ENCODE measurements around the gene TNFRSF25.
A peak's percentile ranks its signal among the peaks of the same experiment; 100 is the strongest.

Gene TNFRSF25

GRCh38 chr1:6466023-6466422, at the start of gene TNFRSF25:
TSS of gene TNFRSF25 (minus strand) at chr1:6466173. CDS start at chr1:6466107, 66 bp downstream.
- peak; percentile 81 for DNase-seq

GRCh38 chr1:6515771-6516170, 49.8 kb upstream of the TNFRSF25 start:
- DNase-seq = no peak

GRCh38 chr1:6513320-6513801, 47.4 kb upstream of the TNFRSF25 start:
- no peak for DNase-seq

GRCh38 chr1:6512908-6513280, 46.9 kb upstream of the TNFRSF25 start:
- no peak for DNase-seq

GRCh38 chr1:6512245-6512907, 46.4 kb upstream of the TNFRSF25 start:
- DNase-seq = no peak

- no peak for DNase-seq
Measured at GRCh38 chr1:6511561-6512244, 45.7 kb upstream of the TNFRSF25 start.

GRCh38 chr1:6511056-6511455, 45.1 kb upstream of the TNFRSF25 start:
- no peak for DNase-seq

- no peak for DNase-seq
Measured at GRCh38 chr1:6510493-6510892, 44.5 kb upstream of the TNFRSF25 start.

GRCh38 chr1:6509919-6510291, 43.9 kb upstream of the TNFRSF25 start:
- DNase-seq = no peak

- DNase-seq = no peak
Measured at GRCh38 chr1:6509220-6509918, 43.4 kb upstream of the TNFRSF25 start.

GRCh38 chr1:6508816-6509189, 42.8 kb upstream of the TNFRSF25 start:
- no peak for DNase-seq

GRCh38 chr1:6508154-6508815, 42.3 kb upstream of the TNFRSF25 start:
- no peak for DNase-seq

- DNase-seq = no peak
Measured at GRCh38 chr1:6507461-6507911, 41.5 kb upstream of the TNFRSF25 start.

GRCh38 chr1:6507037-6507428, 41.1 kb upstream of the TNFRSF25 start:
- no peak for DNase-seq

GRCh38 chr1:6506210-6507036, 40.5 kb upstream of the TNFRSF25 start:
- no peak for DNase-seq

- DNase-seq = no peak
Measured at GRCh38 chr1:6505367-6506209, 39.6 kb upstream of the TNFRSF25 start.

GRCh38 chr1:6504887-6505286, 38.9 kb upstream of the TNFRSF25 start:
- DNase-seq = no peak

- DNase-seq = no peak
Measured at GRCh38 chr1:6503884-6504602, 38.1 kb upstream of the TNFRSF25 start.

GRCh38 chr1:6502000-6502891, 36.3 kb upstream of the TNFRSF25 start:
- DNase-seq = no peak
